ENCODE measurements around the gene SPATS2L. TPM values are rescaled to one million over a fixed set of nuclear protein-coding genes. Genes with fewer than 3 reads are reported as not detected.
A peak's percentile ranks its signal among the peaks of the same experiment; 100 is the strongest.

The SPATS2L gene
- total and polyA plus RNA-seq, 2 of the 13 experiments (the other 11 are each of a cell fraction or from before 2014, with no cell fraction given), result 154 to 212 TPM

DNA sequence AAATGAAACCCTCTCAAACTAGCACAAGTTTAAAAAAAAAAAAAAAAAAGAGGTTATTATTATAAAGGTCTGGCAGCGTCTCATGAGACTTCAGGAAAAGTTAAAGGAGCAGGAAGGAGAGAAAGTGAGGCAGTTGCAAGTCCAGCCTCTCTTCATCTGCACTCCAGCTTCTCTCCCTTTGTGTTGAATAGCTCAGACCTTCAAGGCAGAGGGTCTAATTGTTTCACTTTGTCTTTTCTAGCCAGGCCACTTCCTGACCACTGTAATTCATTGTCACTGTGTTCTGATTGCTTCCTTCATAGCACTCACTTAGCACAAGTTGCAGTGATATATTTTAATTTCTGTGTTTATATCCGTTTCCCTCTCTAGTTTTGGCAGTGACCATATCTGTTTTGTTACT is 99.9 kb downstream of the SPATS2L start:
- peak overlapping the region; percentile 82 for H3K9ac ChIP-seq (ENCODE audit: insufficient read depth, low read depth, low read length)
- TF ChIP-seq ZSCAN25 (CRISPR knock-in tag; IDR thresholded peaks at IDR 0.05) (0 out of 2 replicates have a peak, but pooled peaks have one; percentile 52), SRSF1 (optimal IDR thresholded peaks at IDR 0.05; ENCODE audit: low read depth, low read length) (no peak), PPARG (CRISPR knock-in tag; conservative IDR thresholded peaks at IDR 0.05) (no peak), AKAP8 (CRISPR knock-in tag; IDR thresholded peaks at IDR 0.05) (0 out of 2 replicates have a peak, but pooled peaks have one; percentile 20), KLF9 (CRISPR knock-in tag; IDR thresholded peaks at IDR 0.05; ENCODE audit: low read depth) (0 out of 2 replicates have a peak, but pooled peaks have one; percentile 24), ZNF543 (CRISPR knock-in tag; IDR thresholded peaks at IDR 0.05) (peak; percentile 20; the same call in 1 of the 2 replicates), NKX3-1 (CRISPR knock-in tag; IDR thresholded peaks at IDR 0.05) (no peak), KDM3A (CRISPR knock-in tag; IDR thresholded peaks at IDR 0.05; ENCODE audit: low read depth) (no peak), RARA (CRISPR knock-in tag; IDR thresholded peaks at IDR 0.05) (no peak), ZFP36L1 (CRISPR knock-in tag; IDR thresholded peaks at IDR 0.05) (peak; percentile 6; the same call in 1 of the 2 replicates)
- TF ChIP-seq, protein P1, sequence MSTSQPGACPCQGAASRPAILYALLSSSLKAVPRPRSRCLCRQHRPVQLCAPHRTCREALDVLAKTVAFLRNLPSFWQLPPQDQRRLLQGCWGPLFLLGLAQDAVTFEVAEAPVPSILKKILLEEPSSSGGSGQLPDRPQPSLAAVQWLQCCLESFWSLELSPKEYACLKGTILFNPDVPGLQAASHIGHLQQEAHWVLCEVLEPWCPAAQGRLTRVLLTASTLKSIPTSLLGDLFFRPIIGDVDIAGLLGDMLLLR (CRISPR knock-in tag; IDR thresholded peaks at IDR 0.05), result no peak
- TF ChIP-seq, protein P2, sequence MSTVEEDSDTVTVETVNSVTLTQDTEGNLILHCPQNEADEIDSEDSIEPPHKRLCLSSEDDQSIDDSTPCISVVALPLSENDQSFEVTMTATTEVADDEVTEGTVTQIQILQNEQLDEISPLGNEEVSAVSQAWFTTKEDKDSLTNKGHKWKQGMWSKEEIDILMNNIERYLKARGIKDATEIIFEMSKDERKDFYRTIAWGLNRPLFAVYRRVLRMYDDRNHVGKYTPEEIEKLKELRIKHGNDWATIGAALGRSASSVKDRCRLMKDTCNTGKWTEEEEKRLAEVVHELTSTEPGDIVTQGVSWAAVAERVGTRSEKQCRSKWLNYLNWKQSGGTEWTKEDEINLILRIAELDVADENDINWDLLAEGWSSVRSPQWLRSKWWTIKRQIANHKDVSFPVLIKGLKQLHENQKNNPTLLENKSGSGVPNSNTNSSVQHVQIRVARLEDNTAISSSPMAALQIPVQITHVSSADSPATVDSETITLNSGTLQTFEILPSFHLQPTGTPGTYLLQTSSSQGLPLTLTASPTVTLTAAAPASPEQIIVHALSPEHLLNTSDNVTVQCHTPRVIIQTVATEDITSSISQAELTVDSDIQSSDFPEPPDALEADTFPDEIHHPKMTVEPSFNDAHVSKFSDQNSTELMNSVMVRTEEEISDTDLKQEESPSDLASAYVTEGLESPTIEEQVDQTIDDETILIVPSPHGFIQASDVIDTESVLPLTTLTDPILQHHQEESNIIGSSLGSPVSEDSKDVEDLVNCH (CRISPR knock-in tag; IDR thresholded peaks at IDR 0.05), result 0 out of 2 replicates have a peak, but pooled peaks have one; percentile 32
- TF ChIP-seq, protein P3, sequence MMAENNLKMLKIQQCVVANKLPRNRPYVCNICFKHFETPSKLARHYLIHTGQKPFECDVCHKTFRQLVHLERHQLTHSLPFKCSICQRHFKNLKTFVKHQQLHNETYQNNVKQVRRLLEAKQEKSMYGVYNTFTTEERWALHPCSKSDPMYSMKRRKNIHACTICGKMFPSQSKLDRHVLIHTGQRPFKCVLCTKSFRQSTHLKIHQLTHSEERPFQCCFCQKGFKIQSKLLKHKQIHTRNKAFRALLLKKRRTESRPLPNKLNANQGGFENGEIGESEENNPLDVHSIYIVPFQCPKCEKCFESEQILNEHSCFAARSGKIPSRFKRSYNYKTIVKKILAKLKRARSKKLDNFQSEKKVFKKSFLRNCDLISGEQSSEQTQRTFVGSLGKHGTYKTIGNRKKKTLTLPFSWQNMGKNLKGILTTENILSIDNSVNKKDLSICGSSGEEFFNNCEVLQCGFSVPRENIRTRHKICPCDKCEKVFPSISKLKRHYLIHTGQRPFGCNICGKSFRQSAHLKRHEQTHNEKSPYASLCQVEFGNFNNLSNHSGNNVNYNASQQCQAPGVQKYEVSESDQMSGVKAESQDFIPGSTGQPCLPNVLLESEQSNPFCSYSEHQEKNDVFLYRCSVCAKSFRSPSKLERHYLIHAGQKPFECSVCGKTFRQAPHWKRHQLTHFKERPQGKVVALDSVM (CRISPR knock-in tag; IDR thresholded peaks at IDR 0.05), result no peak
- TF ChIP-seq, protein P4, sequence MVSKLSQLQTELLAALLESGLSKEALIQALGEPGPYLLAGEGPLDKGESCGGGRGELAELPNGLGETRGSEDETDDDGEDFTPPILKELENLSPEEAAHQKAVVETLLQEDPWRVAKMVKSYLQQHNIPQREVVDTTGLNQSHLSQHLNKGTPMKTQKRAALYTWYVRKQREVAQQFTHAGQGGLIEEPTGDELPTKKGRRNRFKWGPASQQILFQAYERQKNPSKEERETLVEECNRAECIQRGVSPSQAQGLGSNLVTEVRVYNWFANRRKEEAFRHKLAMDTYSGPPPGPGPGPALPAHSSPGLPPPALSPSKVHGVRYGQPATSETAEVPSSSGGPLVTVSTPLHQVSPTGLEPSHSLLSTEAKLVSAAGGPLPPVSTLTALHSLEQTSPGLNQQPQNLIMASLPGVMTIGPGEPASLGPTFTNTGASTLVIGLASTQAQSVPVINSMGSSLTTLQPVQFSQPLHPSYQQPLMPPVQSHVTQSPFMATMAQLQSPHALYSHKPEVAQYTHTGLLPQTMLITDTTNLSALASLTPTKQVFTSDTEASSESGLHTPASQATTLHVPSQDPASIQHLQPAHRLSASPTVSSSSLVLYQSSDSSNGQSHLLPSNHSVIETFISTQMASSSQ (IDR thresholded peaks at IDR 0.05; ENCODE audit: low read depth), result 0 out of 2 replicates have a peak, but pooled peaks have one; percentile 5
- TF ChIP-seq, protein P4 (CRISPR knock-in tag; IDR thresholded peaks at IDR 0.05; ENCODE audit: borderline replicate concordance), result no peak; the same call in 1 of the 2 replicates

More for the DNA sequence above, 99.9 kb downstream of the SPATS2L start:
- 33% methylated on average over 2 of the region's 2 CpGs for WGBS (ENCODE audit: low lambda C conversion rate)
- Histone ChIP-seq H3K9me3 (ENCODE audit: low read length) (no peaks in the 10 kb centered on the region), H3K27me3 (ENCODE audit: control insufficient read depth in 1 of 2, insufficient read depth in 2 of 2, low read length in 2 of 2) (no peaks in the 10 kb centered on the region), H3K79me2 (ENCODE audit: insufficient read depth, low read length) (peaks cover 62% of the 10 kb centered on the region), H3K4me1 (ENCODE audit: insufficient read depth, low read length) (peaks cover 90% of the 10 kb centered on the region), H2AFZ (ENCODE audit: low read length) (no peak overlapping the region), H4K20me1 (ENCODE audit: insufficient read depth, low read length) (no peaks in the 10 kb centered on the region), H3K4me3 (replicated peaks in 1 of 3; ENCODE audit: insufficient read depth in 1 of 3, low read depth in 2 of 3, low read length in 3 of 3) (peak overlapping the region in 2 of 3 experiments; percentile 28 to 53; a peak in 2 of 6 replicates), H3K27ac (ENCODE audit: extremely low read length, insufficient read depth, low read length) (peak overlapping the region; percentile 98), H3K4me2 (ENCODE audit: low read depth, low read length) (peak overlapping the region; percentile 86), H3K36me3 (replicated peaks in 1 of 2; ENCODE audit: control insufficient read depth in 1 of 2, insufficient read depth in 2 of 2, low read length in 2 of 2) (peaks cover 19 to 42% of the 10 kb centered on the region in 2 experiments)
- ChIA-PET POLR2A (interaction anchor here (0.8 to 4.7 kb wide), 8 partner anchors 8 to 458 kb away, joined by 3 to 47 read pairs (median 5); partner anchors contain the start of genes CLK1 and SPATS2L), CTCF (ENCODE audit: low intra/inter-chr PET ratio, low total read pairs) (no interaction called here)
- TSS peak; percentile 52 for BruUV-seq (replicated peaks)
- ATAC-seq, result peak; percentile 33
- intact Hi-C loops (cut with micrococcal nuclease; ENCODE audit: unreplicated experiment), result loop anchor here (1.0 to 10.0 kb wide), 6 partner anchors 87 to 422 kb away; no protein-coding TSS in a partner anchor
- peak; percentile 38 for DNase-seq (ENCODE audit: low spot score)
- in situ Hi-C loops (cut with HindIII; ENCODE audit: extremely low pct_ligation_motif_present, low pct_unique_long_range_greater_than_20kb), result loop anchor here (5.0 to 10.0 kb wide), 2 partner anchors 99 to 182 kb away; partner anchors contain the start of gene SPATS2L
- FAIRE-seq, result no peak
